Umbilical cord (tissue), 2 donors: ENCODE results near the gene FCHO1. TPM values are rescaled to one million over a fixed set of nuclear protein-coding genes. Genes with fewer than 3 reads are reported as not detected.
A peak's percentile ranks its signal among the peaks of the same experiment; 100 is the strongest.
"Not testable (repeated sequence)": the region's sequence is repeated elsewhere in the genome, so short reads cannot be mapped to it uniquely, and the experiment has no call there.

ENCODE experiments used
- DNase-seq: peaks from one replicate; pipeline ENCODE4 v3.0.0-alpha.2; 2015; ENCODE audit warnings: low spot score
- total RNA-seq: library from RNA; depleted of rRNA; stranded (reverse); fragments of >200 nt; gene quantifications from one replicate; pipeline ENCODE4 v1.2.3, GENCODE V29; 2014; ENCODE audit warnings: low replicate concordance; ENCODE audit not compliant: insufficient read depth

The FCHO1 gene
- total RNA-seq, 1 donor from 2014 or later: 16.1 TPM

DNA sequence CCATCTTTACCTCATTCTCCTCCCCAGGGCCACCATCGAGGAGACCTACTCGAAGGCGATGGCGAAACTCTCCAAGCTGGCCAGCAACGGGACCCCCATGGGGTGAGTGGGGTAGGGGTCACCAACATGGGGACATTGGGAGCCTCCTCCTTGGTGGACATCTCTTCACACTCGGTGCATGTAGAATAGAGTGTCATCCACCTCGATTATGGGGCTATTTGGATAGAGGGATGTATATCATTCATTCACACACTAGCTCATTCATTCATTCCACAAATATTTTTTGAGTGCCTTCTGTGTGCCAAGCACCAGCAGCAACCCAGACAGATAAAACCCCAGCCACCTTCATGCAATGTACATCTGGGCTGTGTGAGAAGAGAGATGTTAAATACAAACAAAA, 13.1 kb downstream of the FCHO1 start:
- DNase-seq: no peak

DNA sequence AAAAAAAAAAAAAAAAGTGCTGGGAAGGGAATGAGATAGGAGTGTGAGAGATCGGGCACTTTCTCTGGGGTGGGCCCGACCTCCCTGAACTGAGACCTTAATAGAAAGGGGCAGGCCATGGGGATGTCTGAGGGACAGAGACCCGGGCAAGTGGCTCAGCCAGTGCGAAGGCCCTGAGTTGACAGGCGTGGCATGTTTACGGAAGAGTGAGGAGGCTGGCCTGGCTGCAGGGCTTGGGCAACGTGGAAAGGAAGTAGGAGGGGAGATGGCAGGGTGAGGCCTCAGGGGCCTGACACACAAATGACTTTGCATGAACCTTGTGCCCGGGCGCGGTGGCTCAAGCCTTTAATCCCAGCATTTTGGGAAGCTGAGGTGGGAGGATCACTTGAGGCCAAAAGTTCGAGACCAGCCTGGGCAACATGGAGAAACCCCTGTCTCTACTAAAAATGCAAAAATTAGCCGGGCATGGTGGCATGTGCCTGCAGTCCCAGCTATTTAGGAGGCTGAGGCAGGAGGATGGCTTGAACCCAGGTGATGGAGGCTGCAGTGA, 13.9 kb downstream of the FCHO1 start:
- no peak for DNase-seq

DNA sequence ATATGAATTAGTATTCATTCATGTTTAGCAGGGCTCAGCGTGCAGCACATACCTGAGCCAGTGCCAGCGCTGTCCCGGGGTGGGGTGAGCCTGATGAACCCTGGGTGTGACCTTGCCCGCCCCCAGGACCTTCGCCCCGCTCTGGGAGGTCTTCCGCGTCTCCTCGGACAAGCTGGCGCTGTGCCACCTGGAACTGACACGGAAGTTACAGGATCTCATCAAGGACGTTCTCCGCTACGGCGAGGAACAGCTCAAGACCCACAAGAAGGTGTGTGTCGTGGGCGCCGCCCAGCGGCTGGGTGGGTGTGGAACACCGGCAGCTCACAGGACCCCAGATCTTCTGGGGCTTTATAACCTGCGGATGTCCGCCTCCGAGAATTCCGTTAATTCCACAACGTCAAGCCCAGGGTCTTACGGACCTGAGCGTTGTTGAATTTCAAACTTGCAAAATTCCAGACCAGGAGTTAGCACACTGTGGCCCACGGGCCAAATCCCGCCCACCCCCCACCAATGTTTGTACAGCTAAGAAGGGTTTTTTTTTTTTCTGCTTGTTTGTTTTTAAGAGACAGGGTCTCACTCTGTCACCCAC, 15.4 kb downstream of the FCHO1 start:
- peak; percentile 69 for DNase-seq

DNA sequence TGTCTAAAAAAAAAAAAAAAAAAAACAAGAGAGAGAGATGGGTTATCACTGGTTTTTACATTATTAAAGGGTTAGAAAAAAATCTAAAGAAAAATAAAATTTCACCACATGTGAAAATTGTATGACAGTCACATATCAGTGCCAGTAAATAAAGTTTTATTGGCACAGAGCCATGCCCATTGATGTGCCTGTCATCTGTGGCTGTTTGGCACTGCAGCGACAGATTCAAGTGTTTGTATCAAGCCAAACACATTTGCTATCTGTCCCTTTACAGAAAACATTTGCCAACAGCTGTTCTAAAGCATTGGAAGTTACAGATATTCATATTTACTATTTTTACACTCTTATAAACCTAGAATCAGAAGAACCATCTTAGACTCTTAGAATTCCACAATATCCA, 16.3 kb downstream of the FCHO1 start:
- DNase-seq: no peak

DNA sequence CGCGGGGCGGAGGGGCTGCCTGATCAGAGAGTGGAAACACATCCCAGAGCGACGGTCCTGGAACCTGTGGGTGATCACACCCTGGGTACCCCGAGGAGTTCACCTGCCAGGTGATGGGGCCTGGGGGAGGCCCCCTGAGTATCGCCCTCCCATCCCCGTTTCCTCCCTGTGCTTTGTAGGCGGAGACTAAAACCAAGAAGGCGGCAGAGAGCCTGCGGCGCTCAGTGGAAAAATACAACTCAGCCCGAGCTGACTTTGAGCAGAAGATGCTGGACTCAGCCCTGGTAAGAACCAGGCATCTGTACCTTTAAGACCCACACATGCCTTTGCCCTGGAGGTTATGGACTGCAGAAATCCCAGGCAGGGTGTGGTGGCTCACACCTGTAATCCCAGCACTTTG, 19.3 kb downstream of the FCHO1 start:
- DNase-seq: no peak

DNA sequence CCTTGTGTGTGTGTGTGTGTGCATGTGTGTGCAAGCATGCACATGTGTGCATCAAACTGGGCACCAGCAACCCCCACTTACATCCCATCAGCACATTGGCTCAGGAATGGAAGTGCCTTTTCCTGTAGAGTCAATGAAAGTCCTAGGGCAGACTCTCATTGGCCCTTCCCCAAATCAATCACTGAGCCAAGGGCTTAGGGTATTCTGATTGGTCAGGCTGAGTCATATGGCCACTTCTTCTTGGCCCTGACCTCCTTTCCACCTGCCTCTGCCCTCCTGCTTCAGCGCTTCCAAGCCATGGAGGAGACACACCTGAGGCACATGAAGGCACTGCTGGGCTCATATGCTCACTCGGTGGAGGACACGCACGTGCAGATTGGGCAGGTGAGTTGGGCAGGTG, 20.9 kb downstream of the FCHO1 start:
- no peak for DNase-seq

DNA sequence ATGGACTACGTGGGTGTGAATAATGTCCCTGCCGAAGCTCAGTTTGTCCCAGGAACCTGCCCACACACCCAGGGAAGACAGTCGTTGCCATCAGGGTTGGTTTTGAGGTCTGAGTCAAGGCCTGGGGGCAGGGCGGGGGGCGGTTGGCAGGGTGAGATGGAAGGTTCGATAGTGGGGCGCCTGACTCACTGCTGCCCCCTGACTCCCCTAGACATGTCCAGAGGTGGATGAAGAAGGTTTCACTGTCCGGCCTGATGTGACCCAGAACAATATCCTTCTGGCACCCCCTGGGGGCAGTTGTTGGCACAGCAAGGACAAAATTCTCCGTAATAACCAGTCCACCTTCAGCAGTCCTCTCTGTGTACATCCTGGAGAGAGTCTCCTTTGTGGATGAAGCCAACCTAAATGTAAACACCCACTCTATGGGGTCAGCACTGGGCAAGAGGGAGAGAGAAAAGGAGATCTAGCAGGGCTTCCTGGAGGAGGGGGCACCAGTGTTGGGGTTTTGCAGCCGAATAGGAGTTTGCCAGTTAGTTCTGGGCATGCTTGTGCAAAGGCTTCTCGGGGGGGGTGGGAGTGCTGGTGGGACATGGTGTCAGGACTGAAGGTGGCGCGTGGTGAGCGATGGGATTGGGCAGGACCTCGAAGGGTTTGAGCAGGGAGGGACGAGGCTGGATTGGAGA, 24.1 kb downstream of the FCHO1 start:
- DNase-seq: no peak

DNA sequence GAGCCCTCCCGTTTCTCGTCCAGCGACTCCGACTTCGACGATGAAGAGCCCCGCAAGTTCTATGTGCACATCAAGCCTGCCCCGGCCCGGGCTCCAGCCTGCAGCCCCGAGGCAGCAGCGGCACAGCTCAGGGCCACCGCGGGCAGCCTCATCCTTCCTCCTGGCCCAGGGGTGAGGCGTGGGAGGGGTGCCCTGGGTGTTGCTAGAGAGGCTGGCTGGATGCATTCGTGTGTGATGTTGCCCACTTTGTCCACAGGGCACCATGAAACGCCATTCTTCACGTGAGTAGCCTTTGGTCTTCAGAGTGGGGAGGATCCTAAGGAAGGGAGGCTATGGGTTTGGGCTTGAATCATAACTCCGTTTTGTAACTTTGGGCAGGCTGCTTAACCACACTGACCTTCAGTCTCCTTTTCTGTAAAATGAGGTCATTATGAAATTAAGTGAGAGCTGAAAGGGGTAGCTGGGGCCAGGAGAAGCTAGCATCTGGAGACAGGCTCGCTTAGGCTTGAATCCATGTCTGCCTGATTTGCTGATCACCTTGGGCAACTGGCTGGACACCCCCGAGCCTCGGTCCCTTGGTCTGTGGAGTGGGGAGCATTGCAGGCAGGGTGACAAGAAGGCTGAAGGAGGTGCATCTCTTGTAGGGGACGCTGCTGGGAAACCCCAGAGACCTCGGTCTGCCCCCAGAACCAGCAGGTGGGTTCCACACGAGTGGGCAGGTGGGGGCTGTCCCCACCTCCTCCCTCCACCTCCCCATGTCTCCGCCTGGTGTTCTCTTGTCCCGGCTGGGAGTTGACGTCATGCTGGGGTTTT, 24.9 kb downstream of the FCHO1 start:
- DNase-seq: no peak

DNA sequence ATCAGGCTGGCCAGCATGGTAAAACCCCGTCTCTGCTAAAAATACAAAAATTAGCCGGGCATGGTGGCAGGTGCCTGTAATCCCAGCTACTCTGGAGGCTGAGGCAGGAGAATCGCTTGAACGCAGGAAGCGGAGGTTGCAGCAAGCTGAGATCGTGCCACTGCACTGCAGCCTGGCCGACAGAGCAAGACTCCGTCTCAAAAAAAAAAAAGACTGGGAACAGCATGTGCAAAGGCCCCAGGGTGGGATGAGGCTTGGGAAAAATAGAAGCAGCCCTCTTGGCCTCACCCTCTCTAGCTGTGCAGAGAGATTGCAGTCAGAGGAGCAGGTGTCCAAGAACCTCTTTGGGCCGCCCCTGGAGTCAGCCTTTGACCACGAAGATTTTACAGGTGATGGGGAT, 26.6 kb downstream of the FCHO1 start:
- DNase-seq: not testable (repeated sequence)

DNA sequence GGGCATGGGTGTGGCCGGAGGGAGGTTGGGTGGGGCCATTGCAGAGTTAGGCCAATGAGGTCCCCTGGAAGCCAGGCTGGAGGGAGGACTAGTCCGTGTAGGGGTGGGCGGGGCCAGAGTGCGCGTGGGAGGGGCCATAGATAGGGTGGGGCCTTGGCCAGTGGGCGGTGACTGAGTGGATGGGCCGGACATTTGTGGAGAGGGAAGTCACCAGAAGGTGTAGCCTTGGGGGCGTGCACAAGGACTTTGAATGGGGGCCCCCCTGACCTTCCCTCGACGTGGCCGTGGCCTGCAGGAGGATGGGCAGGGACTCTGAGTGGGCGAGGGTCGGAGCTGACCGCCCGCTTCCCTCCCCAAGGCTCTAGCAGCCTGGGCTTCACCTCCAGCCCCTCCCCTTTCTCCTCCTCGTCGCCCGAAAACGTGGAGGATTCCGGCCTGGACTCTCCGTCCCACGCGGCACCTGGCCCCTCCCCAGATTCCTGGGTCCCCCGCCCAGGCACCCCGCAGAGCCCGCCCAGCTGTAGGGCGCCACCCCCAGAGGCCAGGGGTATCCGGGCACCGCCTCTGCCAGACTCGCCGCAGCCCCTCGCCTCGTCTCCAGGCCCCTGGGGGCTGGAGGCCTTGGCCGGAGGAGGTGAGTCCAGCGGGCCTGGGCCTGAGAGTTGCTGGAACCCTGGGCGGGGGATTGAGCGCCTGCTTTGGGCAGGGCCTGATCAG, 27.1 kb downstream of the FCHO1 start:
- DNase-seq: no peak

DNA sequence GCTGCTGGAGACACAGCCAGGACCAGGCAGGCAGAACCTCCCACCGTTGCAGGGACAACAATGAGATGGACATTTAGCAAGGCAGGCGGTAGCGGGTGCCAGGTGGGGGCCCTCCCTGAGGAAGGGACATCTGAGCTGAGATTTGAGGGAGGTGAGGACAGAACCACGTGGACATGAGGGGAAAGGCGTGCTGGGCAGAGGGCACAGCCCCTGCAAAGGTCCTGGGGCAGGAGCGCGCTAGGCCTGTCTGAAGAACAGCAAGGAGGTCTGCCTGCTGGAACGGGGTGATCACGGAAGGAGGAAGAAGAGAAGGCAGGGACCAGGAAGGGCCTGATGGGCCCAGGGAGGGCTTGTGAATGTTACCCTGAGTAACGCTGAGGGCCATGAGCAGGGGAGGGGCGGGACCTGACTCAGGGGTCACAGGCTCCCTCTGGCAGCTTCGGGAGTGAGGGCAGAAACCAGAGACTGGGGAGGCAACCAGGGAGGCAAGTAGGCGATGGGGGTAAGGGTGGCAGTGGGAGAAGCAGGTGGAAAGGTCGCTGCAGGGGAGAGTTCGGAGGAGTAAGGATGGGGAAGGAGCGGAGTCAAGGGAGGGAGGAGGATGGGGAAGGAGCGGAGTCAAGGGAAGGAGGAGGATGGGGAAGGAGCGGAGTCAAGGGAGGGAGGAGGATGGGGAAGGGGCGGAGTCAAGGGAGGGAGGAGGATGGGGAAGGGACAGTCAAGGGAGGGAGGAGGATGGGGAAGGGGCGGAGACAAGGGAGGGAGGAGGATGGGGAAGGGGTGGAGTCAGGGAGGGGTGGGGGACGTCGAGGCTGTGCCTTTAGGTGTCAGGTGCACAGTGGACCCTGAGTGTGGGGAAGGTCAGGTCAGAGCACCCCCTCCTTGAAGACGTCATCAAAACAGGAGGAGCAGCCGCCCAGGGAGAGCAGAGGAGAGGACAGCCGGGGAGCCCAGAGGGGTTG, 28.0 kb downstream of the FCHO1 start:
- peak; percentile 33 for DNase-seq

DNA sequence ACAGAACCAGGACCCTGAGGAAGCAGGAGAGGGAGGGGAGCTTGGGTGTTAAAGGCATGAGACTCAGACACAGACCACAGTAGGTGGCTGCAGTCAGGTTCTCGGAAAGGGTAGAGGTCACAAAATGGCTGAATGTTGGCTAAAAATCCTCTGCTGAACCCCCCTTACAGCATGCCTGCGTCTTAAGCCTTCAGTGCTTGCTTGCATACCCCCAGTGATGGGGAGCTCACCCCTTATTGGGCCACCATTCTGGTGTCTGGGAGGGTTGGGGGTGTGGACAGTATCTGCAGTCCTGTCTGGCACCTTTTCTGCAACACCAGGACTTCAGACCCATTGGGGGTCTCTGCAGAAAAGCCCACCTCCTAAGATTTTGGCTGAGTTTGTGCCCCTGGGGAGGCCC, 29.5 kb downstream of the FCHO1 start:
- DNase-seq: no peak

DNA sequence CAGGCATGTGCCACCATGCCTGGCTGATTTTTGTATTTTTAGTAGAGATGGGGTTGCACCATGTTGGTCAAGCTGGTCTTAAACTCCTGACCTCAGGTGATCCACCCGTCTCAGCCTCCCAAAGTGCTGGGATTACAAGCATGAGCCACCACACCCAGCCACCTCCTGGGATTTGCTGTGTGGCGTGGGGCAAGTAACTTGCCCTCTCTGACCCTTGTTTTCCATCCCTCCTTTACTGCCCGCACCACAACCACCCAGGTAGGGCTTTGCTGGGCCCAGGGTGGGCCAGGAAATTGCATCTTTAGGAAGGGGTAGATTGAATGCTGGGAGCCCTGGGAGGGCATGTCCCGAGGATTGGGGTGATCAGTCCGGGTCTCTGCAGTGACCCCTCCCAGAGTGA, 32.4 kb downstream of the FCHO1 start:
- DNase-seq: not testable (repeated sequence)

DNA sequence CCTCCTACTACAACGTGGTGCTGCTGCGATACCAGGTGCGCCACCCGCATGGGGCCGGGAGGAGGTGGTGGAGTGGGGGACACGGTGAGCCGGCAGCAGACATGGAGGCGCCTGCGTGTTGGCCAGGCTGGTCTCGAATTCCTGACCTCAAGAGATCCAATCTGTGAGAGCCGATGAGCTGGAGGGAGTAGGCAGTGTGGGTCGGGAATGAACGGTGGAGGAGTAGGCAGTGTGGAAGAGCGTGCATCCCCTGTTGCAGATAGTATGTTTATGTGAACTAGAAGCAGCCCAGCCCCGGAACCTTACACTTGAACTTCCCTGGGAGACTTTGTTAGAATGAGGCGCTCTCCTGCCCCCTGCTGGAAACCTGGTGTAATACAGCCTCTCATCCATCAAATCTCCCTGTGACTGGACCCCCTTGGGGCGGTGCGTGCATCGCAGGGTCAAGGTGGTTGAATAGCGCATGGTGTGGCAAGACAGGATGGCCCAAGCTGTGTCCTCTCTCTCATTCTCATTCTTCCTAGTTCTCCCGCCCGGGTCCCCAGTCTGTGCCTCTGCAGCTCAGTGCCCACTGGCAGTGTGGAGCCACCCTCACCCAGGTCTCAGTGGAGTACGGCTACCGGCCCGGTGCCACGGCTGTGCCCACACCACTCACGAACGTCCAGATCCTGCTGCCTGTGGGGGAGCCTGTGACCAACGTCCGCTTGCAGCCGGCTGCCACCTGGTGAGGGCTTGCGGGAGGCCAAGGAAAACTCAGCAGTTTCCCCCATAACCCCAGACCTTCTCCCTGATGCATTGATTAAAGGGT, 33.1 kb downstream of the FCHO1 start:
- peak; percentile 61 for DNase-seq

DNA sequence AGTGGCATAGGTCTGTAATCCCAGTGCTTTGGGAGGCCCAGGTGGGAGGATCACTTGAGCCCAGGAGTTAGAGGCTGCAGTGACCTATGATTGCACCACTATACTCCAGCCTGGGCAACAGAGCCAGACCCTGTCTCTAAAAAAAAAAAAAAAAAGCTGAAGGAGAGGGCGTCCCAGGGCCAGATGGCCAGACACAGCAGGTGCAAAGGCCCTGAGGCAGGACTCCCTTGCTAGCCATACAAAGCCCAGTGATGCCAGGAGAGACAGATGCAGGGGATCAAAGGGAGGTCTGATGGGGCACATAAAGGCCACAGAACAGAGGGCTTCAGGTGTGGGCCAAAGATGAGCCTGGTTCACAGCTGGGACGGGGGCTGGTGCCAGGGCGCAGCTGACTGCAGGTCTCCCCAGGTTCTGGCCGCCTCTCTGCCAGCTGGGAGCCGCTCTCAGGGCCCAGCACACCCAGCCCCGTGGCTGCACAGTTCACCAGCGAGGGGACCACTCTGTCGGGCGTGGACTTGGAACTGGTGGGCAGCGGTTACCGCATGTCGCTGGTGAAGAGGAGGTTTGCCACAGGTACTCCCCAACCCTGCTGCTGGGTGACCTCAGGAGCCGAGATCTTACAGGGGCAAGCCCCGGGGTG, 36.1 kb downstream of the FCHO1 start:
- DNase-seq: no peak

DNA sequence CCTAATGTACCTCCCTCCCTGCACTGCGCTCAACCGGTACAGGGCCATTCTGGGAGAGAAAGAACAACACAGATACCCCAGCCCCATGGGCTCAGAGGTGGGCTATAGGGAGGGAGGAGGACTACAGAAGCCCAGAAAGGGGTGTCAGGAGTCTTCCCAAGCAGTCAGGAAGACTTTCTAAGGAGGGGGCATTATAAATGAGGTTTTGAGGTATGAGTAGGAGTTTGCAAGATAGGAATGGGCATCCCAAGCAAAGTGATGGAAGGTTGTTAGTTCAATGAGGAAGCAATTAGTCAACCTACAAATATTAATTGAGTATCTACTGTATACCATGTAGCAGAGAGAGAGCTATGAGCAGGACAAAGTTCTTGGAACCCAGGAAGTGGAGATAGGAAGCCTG, 37.4 kb downstream of the FCHO1 start:
- DNase-seq: no peak

DNA sequence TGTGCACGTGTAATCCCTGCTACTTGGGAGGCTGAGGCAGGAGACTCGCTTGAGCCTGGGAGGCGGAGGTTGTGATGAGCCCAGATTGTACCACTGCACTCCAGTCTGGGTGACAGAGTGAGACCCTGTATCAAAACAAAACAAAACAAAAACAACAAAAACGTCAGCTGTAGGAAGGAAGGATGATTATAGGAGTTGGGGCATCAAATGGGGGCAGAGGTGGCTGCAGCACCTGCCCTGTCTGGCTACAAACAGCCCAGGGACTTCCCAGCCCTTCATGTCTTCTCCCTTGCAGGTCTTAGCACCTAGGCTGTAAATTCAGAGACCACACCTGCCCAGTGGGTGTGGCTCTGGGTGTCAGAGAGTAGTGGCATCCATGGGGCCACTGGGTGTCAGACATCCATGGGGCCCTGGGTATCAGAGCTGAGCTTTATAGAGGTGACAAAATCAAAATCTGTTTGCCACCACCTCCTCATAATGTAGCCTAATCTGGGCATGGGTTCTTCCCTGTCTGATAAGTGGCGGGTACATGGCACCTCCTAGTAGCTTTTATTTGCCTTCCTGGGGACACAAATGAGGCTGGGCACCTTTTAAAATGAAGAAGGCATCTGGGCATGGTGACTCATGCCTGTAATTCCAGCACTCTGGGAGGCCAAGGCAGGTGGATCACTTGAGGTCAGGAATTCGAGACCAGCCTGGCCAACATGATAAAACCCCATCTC, 38.9 kb downstream of the FCHO1 start:
- DNase-seq: no peak

DNA sequence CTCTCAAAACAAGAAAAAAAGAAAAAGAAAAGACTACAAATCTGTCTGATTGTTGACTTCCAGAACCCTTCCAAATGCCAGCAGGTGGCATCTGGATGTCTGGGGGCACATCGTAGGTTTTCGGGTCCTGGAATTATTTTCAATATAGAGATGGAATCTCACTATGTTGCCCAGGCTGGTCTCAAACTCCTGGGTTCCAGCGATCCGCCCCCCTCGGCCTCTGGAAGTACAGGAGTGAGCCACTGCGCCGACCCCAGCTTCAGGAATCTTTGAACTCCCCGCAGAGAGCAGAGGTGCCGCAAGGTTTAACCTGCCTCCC, 43.1 kb downstream of the FCHO1 start:
- DNase-seq: no peak
